Measurements from ENCODE around the gene LOXL4. TPM values are rescaled to one million over a fixed set of nuclear protein-coding genes. Genes with fewer than 3 reads are reported as not detected.

The LOXL4 gene
- total and polyA plus RNA-seq, 12 donors = 0.61 to 14.4 (median 3.4) TPM

DNA sequence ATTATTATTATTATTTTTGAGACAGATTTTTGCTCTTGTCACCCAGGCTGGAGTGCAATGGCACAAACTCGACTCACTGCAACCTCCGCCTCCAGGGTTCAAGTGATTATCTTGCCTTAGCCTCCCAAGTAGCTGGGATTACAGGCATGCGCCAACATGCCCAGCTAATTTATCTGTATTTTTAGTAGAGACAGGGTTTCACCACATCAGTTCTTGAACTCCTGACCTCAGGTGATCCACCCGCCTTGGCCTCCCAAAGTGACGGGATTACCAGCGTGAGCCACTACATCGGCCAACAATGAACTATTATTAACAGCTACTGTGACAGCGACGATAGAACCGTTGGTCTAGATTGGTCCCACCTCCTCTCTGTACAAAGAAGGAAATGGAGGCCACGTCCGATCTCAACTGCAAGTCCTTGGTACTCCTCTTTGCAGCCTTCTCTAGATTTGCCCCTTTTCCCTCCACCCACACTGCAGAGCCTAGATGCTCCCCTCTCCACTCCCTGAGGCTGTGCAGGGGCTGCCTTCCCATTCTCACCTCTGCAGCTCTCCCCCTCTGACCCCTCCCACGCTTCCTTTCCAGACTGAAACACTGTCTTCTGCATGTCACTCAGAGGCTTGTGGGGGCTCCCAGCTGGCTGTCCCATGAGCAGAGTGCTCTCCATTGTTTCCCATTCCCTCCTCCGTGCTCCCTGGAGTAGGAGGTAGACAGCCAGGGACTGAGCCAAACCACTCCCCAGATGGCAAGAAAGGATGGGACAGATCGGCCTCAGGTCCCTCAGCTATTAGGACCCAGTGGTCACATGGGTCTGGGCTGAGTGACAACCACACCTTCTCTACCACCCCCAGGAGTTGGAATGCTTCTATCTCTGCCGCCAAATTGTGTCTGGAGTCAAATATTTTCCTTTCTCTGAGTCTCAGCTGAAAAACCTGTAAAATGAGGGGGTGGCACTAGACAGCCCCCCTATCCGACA lies 2.3 kb downstream of the LOXL4 start:
- no peak for DNase-seq
- intact Hi-C loops (cut with DNase I) = loop anchor here in 1 of 2 donors (5.0 kb wide), 1 partner anchor 42 kb away; no protein-coding TSS in a partner anchor
- Histone ChIP-seq H3K4me3 (no peak overlapping the region), H3K27ac (no peak overlapping the region), H3K36me3 (replicated peaks in 1 of 2) (no peaks in the 10 kb centered on the region), H3K27me3 (no peaks in the 10 kb centered on the region), H3K4me1 (replicated peaks in 1 of 2) (peaks cover 14 to 20% of the 10 kb centered on the region in 2 donors), H3K9me3 (replicated peaks in 1 of 3) (no peaks in the 10 kb centered on the region)
- WGBS, 4 donors = 79 to 92% (median 85%) methylated on average over 15 to 17 of the region's 17 CpGs
- TF ChIP-seq POLR2A (IDR thresholded peaks at IDR 0.05) = no peak
- TF ChIP-seq CTCF (IDR thresholded peaks at IDR 0.05) = no peak

- intact Hi-C loops (cut with DNase I) = loop anchor here in 1 of 2 donors (5.0 kb wide), 1 partner anchor 43 kb away; no protein-coding TSS in a partner anchor
Observed at GRCh38 chr10:98264378-98265065, 3.5 kb downstream of the LOXL4 start.

DNA sequence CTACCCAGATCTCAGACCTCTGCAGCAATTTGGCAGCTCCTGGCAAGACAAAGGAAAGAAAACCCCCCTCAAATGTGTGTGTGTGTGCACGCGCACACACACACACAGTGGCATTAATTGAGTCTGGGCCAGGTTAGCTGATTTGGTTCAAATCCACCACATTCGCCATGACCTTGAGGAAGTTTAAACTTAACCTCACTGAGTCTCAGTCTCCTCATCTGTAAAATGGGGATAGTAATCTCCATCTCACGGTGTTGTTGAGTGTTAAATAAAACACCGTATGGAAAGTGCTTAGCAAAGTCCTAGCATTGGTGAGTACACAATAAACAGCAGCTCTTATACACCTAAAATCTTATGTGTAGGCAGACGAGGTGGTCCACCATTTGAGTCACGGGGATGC lies 4.9 kb downstream of the LOXL4 start:
- 81 to 90% (median 86%) methylated on average over 5 to 7 of the region's 7 CpGs for WGBS, 4 donors
- Histone ChIP-seq H3K4me1 (replicated peaks in 1 of 2) (peaks cover 0 to 3% of the 10 kb centered on the region in 2 donors), H3K27me3 (no peaks in the 10 kb centered on the region), H3K9me3 (replicated peaks in 1 of 3) (no peaks in the 10 kb centered on the region), H3K27ac (no peak overlapping the region), H3K4me3 (no peak overlapping the region), H3K36me3 (replicated peaks in 1 of 2) (no peaks in the 10 kb centered on the region)
- TF ChIP-seq CTCF (IDR thresholded peaks at IDR 0.05) (no peak), POLR2A (IDR thresholded peaks at IDR 0.05) (no peak)
- intact Hi-C loops (cut with DNase I) = no loop called here
- no peak for DNase-seq

More at GRCh38 chr10:98264378-98265065, 3.5 kb downstream of the LOXL4 start:
- no peak for TF ChIP-seq POLR2A (IDR thresholded peaks at IDR 0.05)
- no peak for TF ChIP-seq CTCF (IDR thresholded peaks at IDR 0.05)
- Histone ChIP-seq H3K4me1 (replicated peaks in 1 of 2) (peaks cover 9 to 14% of the 10 kb centered on the region in 2 donors), H3K27ac (no peak overlapping the region), H3K4me3 (no peak overlapping the region), H3K27me3 (no peaks in the 10 kb centered on the region), H3K9me3 (replicated peaks in 1 of 3) (no peaks in the 10 kb centered on the region), H3K36me3 (replicated peaks in 1 of 2) (no peaks in the 10 kb centered on the region)
- DNase-seq = no peak
- WGBS, 4 donors = 83 to 90% (median 88%) methylated on average over 5 to 12 of the region's 12 CpGs

GRCh38 chr10:98262571-98262970 lies 5.4 kb downstream of the LOXL4 start:
- peaks cover 0 to under 1% of the 10 kb centered on the region in 2 donors for H3K4me1 ChIP-seq (replicated peaks in 1 of 2)
- no peaks in the 10 kb centered on the region for H3K27me3 ChIP-seq
- H3K4me3 ChIP-seq = no peak overlapping the region
- H3K36me3 ChIP-seq (replicated peaks in 1 of 2) = no peaks in the 10 kb centered on the region
- DNase-seq = peak; percentile 59 to 88 (median 85)
- TF ChIP-seq CTCF (IDR thresholded peaks at IDR 0.05) (peak; percentile 42 to 70 (median 56)), POLR2A (IDR thresholded peaks at IDR 0.05) (no peak)
- intact Hi-C loops (cut with DNase I) = no loop called here
- 50 to 93% (median 55%) methylated on average over 2 to 7 of the region's 7 CpGs for WGBS, 4 donors
- H3K9me3 ChIP-seq (replicated peaks in 1 of 3) = no peaks in the 10 kb centered on the region
- H3K27ac ChIP-seq = no peak overlapping the region
